ENCODE results near the gene MRTFB. TPM values are rescaled to one million over a fixed set of nuclear protein-coding genes. Genes with fewer than 3 reads are reported as not detected.

MRTFB gene
- total RNA-seq, 1 experiment from 2014 or later, result 12.7 TPM

- CTCF ChIA-PET, result interaction anchor here (0.5 kb wide), 1 partner anchor 306 kb away, joined by 3 read pairs; no protein-coding TSS in a partner anchor
- H3K9me3 ChIP-seq (ENCODE audit: low read length), result no peaks in the 10 kb centered on the region
- H4K20me1 ChIP-seq (ENCODE audit: low read length), result no peaks in the 10 kb centered on the region
- no peak overlapping the region for H2AFZ ChIP-seq (ENCODE audit: low read length)
- no peaks in the 10 kb centered on the region for H3K27me3 ChIP-seq (ENCODE audit: low read length)
- no peaks in the 10 kb centered on the region for H3K79me2 ChIP-seq (ENCODE audit: low read length)
- POLR2A ChIA-PET (ENCODE audit: unreplicated experiment), result no interaction called here
- H3F3A ChIP-seq (ENCODE audit: low read length, unreplicated experiment), result no peaks in the 10 kb centered on the region
- H3K9me2 ChIP-seq (replicated peaks; ENCODE audit: low read length), result no peaks in the 10 kb centered on the region
- H3K36me3 ChIP-seq (ENCODE audit: low read depth, low read length), result no peaks in the 10 kb centered on the region; the same call in 1 of the 2 replicates
- H3K4me1 ChIP-seq (ENCODE audit: insufficient read depth, low read length), result no peaks in the 10 kb centered on the region
- intact Hi-C loops (cut with micrococcal nuclease), result no loop called here
- DNase-seq (no peak), ATAC-seq (no peak)
- no peak overlapping the region for H3K4me2 ChIP-seq (ENCODE audit: low read length)
- no TSS peak for BruUV-seq (replicated peaks)
- no peak overlapping the region for H3K4me3 ChIP-seq (ENCODE audit: low read length)
- no peak overlapping the region for H3K27ac ChIP-seq (ENCODE audit: low read length)
- TF ChIP-seq CTCF (conservative IDR thresholded peaks at IDR 0.05; ENCODE audit: low read depth, low read length) (no peak), EZH2phosphoT487 (IDR thresholded peaks at IDR 0.05; ENCODE audit: borderline replicate concordance, low read length) (no peak), EZH2 (IDR thresholded peaks at IDR 0.05; ENCODE audit: low read length, unreplicated experiment) (no peak)
- no peak overlapping the region for H3K9ac ChIP-seq (ENCODE audit: low read length)
Measured at GRCh38 chr16:14240219-14240843, 169.2 kb downstream of the MRTFB start.

- Histone ChIP-seq H2AFZ (ENCODE audit: low read length) (no peak overlapping the region), H3K9ac (ENCODE audit: low read length) (no peak overlapping the region), H4K20me1 (ENCODE audit: low read length) (no peaks in the 10 kb centered on the region), H3K9me3 (ENCODE audit: low read length) (no peaks in the 10 kb centered on the region), H3K27me3 (ENCODE audit: low read length) (no peaks in the 10 kb centered on the region), H3K79me2 (ENCODE audit: low read length) (no peaks in the 10 kb centered on the region), H3K9me2 (replicated peaks; ENCODE audit: low read length) (no peaks in the 10 kb centered on the region), H3K27ac (ENCODE audit: low read length) (no peak overlapping the region), H3F3A (ENCODE audit: low read length, unreplicated experiment) (no peaks in the 10 kb centered on the region), H3K36me3 (ENCODE audit: low read depth, low read length) (no peaks in the 10 kb centered on the region; the same call in 1 of the 2 replicates), H3K4me2 (ENCODE audit: low read length) (no peak overlapping the region), H3K4me1 (ENCODE audit: insufficient read depth, low read length) (no peaks in the 10 kb centered on the region), H3K4me3 (ENCODE audit: low read length) (no peak overlapping the region)
- DNase-seq (no peak), ATAC-seq (no peak)
- intact Hi-C loops (cut with micrococcal nuclease), result no loop called here
- CTCF ChIA-PET, result interaction anchor here (0.5 kb wide), 1 partner anchor 307 kb away, joined by 3 read pairs; no protein-coding TSS in a partner anchor
- BruUV-seq (replicated peaks), result no TSS peak
- TF ChIP-seq EZH2phosphoT487 (IDR thresholded peaks at IDR 0.05; ENCODE audit: borderline replicate concordance, low read length), result no peak
- no peak for TF ChIP-seq EZH2 (IDR thresholded peaks at IDR 0.05; ENCODE audit: low read length, unreplicated experiment)
- no peak for TF ChIP-seq CTCF (conservative IDR thresholded peaks at IDR 0.05; ENCODE audit: low read depth, low read length)
- POLR2A ChIA-PET (ENCODE audit: unreplicated experiment), result no interaction called here
Measured at GRCh38 chr16:14240964-14241363, 169.8 kb downstream of the MRTFB start.

- ChIA-PET CTCF (no interaction called here), POLR2A (ENCODE audit: unreplicated experiment) (no interaction called here)
- Histone ChIP-seq H3K79me2 (ENCODE audit: low read length) (no peaks in the 10 kb centered on the region), H3K27me3 (ENCODE audit: low read length) (no peaks in the 10 kb centered on the region), H3K9ac (ENCODE audit: low read length) (no peak overlapping the region), H4K20me1 (ENCODE audit: low read length) (no peaks in the 10 kb centered on the region), H3F3A (ENCODE audit: low read length, unreplicated experiment) (no peaks in the 10 kb centered on the region), H3K4me3 (ENCODE audit: low read length) (no peak overlapping the region), H3K9me3 (ENCODE audit: low read length) (no peaks in the 10 kb centered on the region), H2AFZ (ENCODE audit: low read length) (no peak overlapping the region), H3K27ac (ENCODE audit: low read length) (no peak overlapping the region), H3K36me3 (ENCODE audit: low read depth, low read length) (no peaks in the 10 kb centered on the region; the same call in none of the 2 replicates), H3K4me2 (ENCODE audit: low read length) (no peak overlapping the region), H3K4me1 (ENCODE audit: insufficient read depth, low read length) (no peaks in the 10 kb centered on the region), H3K9me2 (replicated peaks; ENCODE audit: low read length) (no peaks in the 10 kb centered on the region)
- DNase-seq (no peak), ATAC-seq (no peak)
- BruUV-seq (replicated peaks), result no TSS peak
- TF ChIP-seq CTCF (conservative IDR thresholded peaks at IDR 0.05; ENCODE audit: low read depth, low read length) (no peak), EZH2 (IDR thresholded peaks at IDR 0.05; ENCODE audit: low read length, unreplicated experiment) (no peak), EZH2phosphoT487 (IDR thresholded peaks at IDR 0.05; ENCODE audit: borderline replicate concordance, low read length) (no peak)
- intact Hi-C loops (cut with micrococcal nuclease), result no loop called here
Measured at GRCh38 chr16:14241631-14242030, 170.5 kb downstream of the MRTFB start.
